ENCODE measurements around the gene ZNF761.

DNA sequence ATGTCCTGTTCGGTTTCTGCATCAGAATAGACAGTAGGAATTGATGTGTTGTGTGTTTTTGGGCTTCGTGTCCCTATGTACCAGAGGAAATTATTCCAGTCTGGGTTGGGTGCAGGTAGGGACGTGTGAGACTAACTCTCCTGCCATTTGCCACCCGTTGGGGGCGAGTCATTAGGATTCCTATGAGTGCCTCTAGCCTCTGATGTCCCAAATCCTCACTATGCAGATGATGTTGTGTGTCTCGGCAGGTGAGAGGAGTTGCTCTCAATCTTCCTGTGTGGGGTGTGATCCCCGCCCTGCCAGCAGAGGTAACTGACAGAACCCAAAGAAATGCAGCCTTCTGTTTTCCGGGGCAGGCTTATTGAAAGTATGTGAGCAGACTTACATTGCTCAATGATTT is 74.9 kb downstream of the ZNF761 start:
- TF ChIP-seq, protein P1, sequence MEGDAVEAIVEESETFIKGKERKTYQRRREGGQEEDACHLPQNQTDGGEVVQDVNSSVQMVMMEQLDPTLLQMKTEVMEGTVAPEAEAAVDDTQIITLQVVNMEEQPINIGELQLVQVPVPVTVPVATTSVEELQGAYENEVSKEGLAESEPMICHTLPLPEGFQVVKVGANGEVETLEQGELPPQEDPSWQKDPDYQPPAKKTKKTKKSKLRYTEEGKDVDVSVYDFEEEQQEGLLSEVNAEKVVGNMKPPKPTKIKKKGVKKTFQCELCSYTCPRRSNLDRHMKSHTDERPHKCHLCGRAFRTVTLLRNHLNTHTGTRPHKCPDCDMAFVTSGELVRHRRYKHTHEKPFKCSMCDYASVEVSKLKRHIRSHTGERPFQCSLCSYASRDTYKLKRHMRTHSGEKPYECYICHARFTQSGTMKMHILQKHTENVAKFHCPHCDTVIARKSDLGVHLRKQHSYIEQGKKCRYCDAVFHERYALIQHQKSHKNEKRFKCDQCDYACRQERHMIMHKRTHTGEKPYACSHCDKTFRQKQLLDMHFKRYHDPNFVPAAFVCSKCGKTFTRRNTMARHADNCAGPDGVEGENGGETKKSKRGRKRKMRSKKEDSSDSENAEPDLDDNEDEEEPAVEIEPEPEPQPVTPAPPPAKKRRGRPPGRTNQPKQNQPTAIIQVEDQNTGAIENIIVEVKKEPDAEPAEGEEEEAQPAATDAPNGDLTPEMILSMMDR (IDR thresholded peaks at IDR 0.05; ENCODE audit: low read length), result no peak
- TF ChIP-seq EZH2 (optimal IDR thresholded peaks at IDR 0.05; ENCODE audit: low read depth, low read length), result no peak
- TF ChIP-seq EZH2phosphoT487 (IDR thresholded peaks at IDR 0.05; ENCODE audit: low read length), result no peak
